ENCODE data around the gene UNC45B.
"Not testable (repeated sequence)": the region's sequence is repeated elsewhere in the genome, so short reads cannot be mapped to it uniquely, and the experiment has no call there.

Gene UNC45B

GRCh38 chr17:35234315-35234714 lies 86.7 kb downstream of the UNC45B start:
- not testable (repeated sequence) for H3K4me3 ChIP-seq (ENCODE audit: low read length); H3K9ac ChIP-seq (ENCODE audit: low read depth, low read length); H3K9me3 ChIP-seq (ENCODE audit: insufficient read depth, low read depth, low read length); H3K4me1 ChIP-seq (ENCODE audit: insufficient read depth, low read length); H3K27ac ChIP-seq (ENCODE audit: low read length); H3K36me3 ChIP-seq (ENCODE audit: insufficient read depth, low read depth, low read length); H3K27me3 ChIP-seq (ENCODE audit: insufficient read depth, low read length)

- peaks cover 6% of the 10 kb centered on the region; the same call in 1 of the 2 replicates for H3K27me3 ChIP-seq (ENCODE audit: insufficient read depth, low read length)
Observed at GRCh38 chr17:35235289-35235688, 87.7 kb downstream of the UNC45B start.

GRCh38 chr17:35235917-35236316 lies 88.3 kb downstream of the UNC45B start:
- Histone ChIP-seq H3K27me3 (ENCODE audit: insufficient read depth, low read length) (peaks cover 7% of the 10 kb centered on the region), H3K9me3 (ENCODE audit: insufficient read depth, low read depth, low read length) (no peaks in the 10 kb centered on the region), H3K4me3 (ENCODE audit: low read length) (no peak overlapping the region), H3K4me1 (ENCODE audit: insufficient read depth, low read length) (no peaks in the 10 kb centered on the region), H3K9ac (ENCODE audit: low read depth, low read length) (no peak overlapping the region), H3K36me3 (ENCODE audit: insufficient read depth, low read depth, low read length) (no peaks in the 10 kb centered on the region), H3K27ac (ENCODE audit: low read length) (no peak overlapping the region)

More at GRCh38 chr17:35235289-35235688, 87.7 kb downstream of the UNC45B start:
- Histone ChIP-seq H3K9me3 (ENCODE audit: insufficient read depth, low read depth, low read length) (no peaks in the 10 kb centered on the region), H3K9ac (ENCODE audit: low read depth, low read length) (no peak overlapping the region), H3K4me3 (ENCODE audit: low read length) (no peak overlapping the region), H3K36me3 (ENCODE audit: insufficient read depth, low read depth, low read length) (no peaks in the 10 kb centered on the region), H3K4me1 (ENCODE audit: insufficient read depth, low read length) (no peaks in the 10 kb centered on the region), H3K27ac (ENCODE audit: low read length) (no peak overlapping the region)

GRCh38 chr17:35236821-35237220 lies 89.2 kb downstream of the UNC45B start:
- Histone ChIP-seq H3K4me3 (ENCODE audit: low read length) (no peak overlapping the region), H3K9me3 (ENCODE audit: insufficient read depth, low read depth, low read length) (no peaks in the 10 kb centered on the region), H3K9ac (ENCODE audit: low read depth, low read length) (no peak overlapping the region), H3K27ac (ENCODE audit: low read length) (no peak overlapping the region), H3K27me3 (ENCODE audit: insufficient read depth, low read length) (peaks cover 12% of the 10 kb centered on the region), H3K36me3 (ENCODE audit: insufficient read depth, low read depth, low read length) (no peaks in the 10 kb centered on the region), H3K4me1 (ENCODE audit: insufficient read depth, low read length) (no peaks in the 10 kb centered on the region)

DNA sequence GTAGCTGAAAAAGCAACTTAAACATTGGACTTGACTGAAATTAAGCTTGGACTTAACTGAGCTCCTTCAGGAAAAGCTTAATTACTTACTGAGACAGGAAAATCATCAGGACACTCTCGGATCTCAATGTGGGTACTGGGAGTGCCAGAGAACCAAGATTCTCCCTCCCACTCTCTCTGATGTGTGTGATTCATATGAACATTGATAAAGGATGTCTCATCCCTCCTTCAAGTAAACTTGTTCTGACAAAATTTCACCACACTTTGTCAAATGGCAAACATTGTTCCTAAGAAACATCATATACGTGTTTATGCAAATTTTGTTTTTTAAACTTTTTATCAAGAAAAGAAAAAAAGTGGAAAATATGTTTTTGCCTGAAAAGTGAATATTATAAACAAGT lies 91.2 kb downstream of the UNC45B start:
- H3K27me3 ChIP-seq (ENCODE audit: insufficient read depth, low read length), result peaks cover 19% of the 10 kb centered on the region
- H3K27ac ChIP-seq (ENCODE audit: low read length), result no peak overlapping the region
- H3K4me3 ChIP-seq (ENCODE audit: low read length), result no peak overlapping the region
- no peaks in the 10 kb centered on the region for H3K9me3 ChIP-seq (ENCODE audit: insufficient read depth, low read depth, low read length)
- no peak overlapping the region for H3K9ac ChIP-seq (ENCODE audit: low read depth, low read length)
- H3K4me1 ChIP-seq (ENCODE audit: insufficient read depth, low read length), result peaks cover 4% of the 10 kb centered on the region; the same call in 1 of the 2 replicates
- no peaks in the 10 kb centered on the region for H3K36me3 ChIP-seq (ENCODE audit: insufficient read depth, low read depth, low read length)
